GM06990 (cell line): ENCODE data around the gene STAB2.

Experiments used
- DNase-seq: peaks from one replicate; pipeline ENCODE4 v3.0.0-alpha.2; 2011; ENCODE audit not compliant: insufficient read length; ENCODE audit errors: extremely low read depth
- H3K27me3 ChIP-seq: replicated peaks from 2 replicates; pipeline ENCODE4 v1.6.0; 2011; ENCODE audit warnings: low read length; ENCODE audit not compliant: control insufficient read depth, insufficient read depth
- H3K36me3 ChIP-seq: 2 replicates; pipeline ENCODE4 v1.5.1; 2011; ENCODE audit warnings: low read length; ENCODE audit not compliant: control insufficient read depth, insufficient read depth
- H3K4me3 ChIP-seq: replicated peaks from 2 replicates; pipeline ENCODE4 v1.5.1; 2011; ENCODE audit warnings: low read depth, mild to moderate bottlenecking, control low read depth, low read length
- CTCF ChIP-seq: IDR thresholded peaks from 2 replicates; pipeline ENCODE4 v1.5.1; 2011; ENCODE audit warnings: low read length, control low read depth, mild to moderate bottlenecking, inconsistent platforms; ENCODE audit not compliant: insufficient read depth, poor library complexity, severe bottlenecking

STAB2 gene

GRCh38 chr12:103782399-103782798 is 195.3 kb downstream of the STAB2 start:
- no peak for TF ChIP-seq CTCF
- Histone ChIP-seq H3K27me3 (no peaks in the 10 kb centered on the region), H3K36me3 (no peaks in the 10 kb centered on the region; the same call in none of the 2 replicates), H3K4me3 (no peak overlapping the region)
- no peak for DNase-seq

GRCh38 chr12:103783744-103784664 is 196.9 kb downstream of the STAB2 start:
- H3K36me3 ChIP-seq, result no peaks in the 10 kb centered on the region; the same call in 1 of the 2 replicates

GRCh38 chr12:103785243-103786031 is 198.4 kb downstream of the STAB2 start:
- H3K4me3 ChIP-seq, result no peak overlapping the region
- no peak for TF ChIP-seq CTCF
- no peaks in the 10 kb centered on the region; the same call in 1 of the 2 replicates for H3K36me3 ChIP-seq
- no peaks in the 10 kb centered on the region for H3K27me3 ChIP-seq
- DNase-seq, result no peak

More at GRCh38 chr12:103783744-103784664, 196.9 kb downstream of the STAB2 start:
- TF ChIP-seq CTCF, result no peak
- Histone ChIP-seq H3K4me3 (no peak overlapping the region), H3K27me3 (no peaks in the 10 kb centered on the region)
- DNase-seq, result no peak

GRCh38 chr12:103786201-103786600 is 199.1 kb downstream of the STAB2 start:
- no peaks in the 10 kb centered on the region; the same call in 1 of the 2 replicates for H3K36me3 ChIP-seq
- no peak overlapping the region for H3K4me3 ChIP-seq
- no peak for TF ChIP-seq CTCF
- H3K27me3 ChIP-seq, result no peaks in the 10 kb centered on the region
- no peak for DNase-seq

- Histone ChIP-seq H3K27me3 (no peaks in the 10 kb centered on the region), H3K4me3 (no peak overlapping the region), H3K36me3 (no peaks in the 10 kb centered on the region; the same call in 1 of the 2 replicates)
- no peak for TF ChIP-seq CTCF
- no peak for DNase-seq
These were observed 204.4 kb downstream of the STAB2 start for GRCh38 chr12:103791350-103791920.
